ENCODE data around the gene KLK5. TPM values are rescaled to one million over a fixed set of nuclear protein-coding genes. Genes with fewer than 3 reads are reported as not detected.
"Not testable (repeated sequence)": the region's sequence is repeated elsewhere in the genome, so short reads cannot be mapped to it uniquely, and the experiment has no call there.

KLK5 gene
- total RNA-seq, 1 experiment from 2014 or later, result not detected

DNA sequence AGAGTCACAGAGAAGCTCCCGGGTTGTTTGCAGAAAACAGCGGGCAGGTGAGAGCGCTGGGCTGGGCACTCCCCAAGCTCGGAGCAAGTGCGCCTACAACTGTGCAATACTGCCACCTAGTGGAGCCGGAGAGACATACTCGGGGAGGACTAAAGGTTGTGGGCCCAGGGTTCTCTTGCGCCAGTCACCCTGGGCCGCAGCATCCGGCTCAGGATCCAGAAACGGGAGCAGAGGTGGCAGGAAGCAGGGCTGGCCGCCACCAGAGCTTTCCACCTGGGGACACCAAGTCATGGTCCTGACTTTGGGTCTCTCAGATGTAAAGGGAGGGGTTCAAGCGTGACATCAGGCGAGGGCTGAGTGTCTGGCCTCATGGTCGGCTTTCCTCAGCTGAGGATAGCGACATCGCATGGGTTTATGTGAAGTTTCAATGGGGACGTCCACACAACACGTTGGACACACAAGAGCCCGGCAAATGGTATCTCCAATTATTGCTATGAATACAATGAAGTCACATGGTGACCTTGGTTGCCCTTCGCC is 30.5 kb downstream of the KLK5 start:
- peak; percentile 61 for DNase-seq (ENCODE audit: low read depth)

DNA sequence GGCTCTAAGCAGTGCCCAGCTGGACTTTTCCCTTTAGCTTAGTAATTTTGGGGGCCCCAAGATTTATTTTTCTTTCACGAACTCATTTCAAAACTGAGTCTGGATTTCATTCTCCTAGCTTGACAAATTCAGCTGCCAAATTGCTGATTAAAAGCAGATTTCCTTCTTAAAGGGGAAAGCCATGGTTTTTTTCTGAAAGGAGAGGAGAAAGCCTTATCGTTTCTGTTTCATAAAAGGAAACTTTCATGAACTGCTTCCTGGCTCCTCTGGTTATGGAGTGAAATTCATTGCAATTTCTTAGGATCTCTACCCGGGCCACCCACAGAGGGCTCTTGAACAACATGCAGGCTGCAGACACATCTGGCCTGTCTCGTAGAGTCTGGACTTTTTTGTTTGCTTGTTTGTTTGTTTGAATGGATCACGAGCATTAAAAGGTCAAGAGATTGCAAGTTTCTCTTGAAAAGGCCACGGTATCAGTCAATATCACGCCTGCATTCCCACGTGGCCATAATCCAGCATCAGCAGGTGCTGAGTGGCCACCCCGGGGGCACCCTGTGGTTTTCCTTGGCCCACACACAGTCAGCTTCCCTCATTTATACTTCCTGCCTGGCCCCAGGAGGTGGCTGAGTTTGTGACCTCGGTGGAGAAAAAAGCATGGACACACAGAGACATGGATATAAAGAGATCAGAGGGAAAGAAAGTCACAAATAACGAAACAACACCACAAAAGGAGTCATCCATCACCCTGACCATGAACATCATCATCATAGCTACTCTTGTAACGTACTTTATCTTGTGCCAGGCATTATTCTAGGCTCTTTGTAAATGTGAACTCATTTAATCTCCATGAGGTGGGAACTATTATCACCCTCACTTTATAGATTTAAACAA is 31.2 kb downstream of the KLK5 start:
- no peak for DNase-seq (ENCODE audit: low read depth)

- no peak for DNase-seq (ENCODE audit: low read depth)
These were observed 36.8 kb downstream of the KLK5 start for GRCh38 chr19:50916069-50916468.

DNA sequence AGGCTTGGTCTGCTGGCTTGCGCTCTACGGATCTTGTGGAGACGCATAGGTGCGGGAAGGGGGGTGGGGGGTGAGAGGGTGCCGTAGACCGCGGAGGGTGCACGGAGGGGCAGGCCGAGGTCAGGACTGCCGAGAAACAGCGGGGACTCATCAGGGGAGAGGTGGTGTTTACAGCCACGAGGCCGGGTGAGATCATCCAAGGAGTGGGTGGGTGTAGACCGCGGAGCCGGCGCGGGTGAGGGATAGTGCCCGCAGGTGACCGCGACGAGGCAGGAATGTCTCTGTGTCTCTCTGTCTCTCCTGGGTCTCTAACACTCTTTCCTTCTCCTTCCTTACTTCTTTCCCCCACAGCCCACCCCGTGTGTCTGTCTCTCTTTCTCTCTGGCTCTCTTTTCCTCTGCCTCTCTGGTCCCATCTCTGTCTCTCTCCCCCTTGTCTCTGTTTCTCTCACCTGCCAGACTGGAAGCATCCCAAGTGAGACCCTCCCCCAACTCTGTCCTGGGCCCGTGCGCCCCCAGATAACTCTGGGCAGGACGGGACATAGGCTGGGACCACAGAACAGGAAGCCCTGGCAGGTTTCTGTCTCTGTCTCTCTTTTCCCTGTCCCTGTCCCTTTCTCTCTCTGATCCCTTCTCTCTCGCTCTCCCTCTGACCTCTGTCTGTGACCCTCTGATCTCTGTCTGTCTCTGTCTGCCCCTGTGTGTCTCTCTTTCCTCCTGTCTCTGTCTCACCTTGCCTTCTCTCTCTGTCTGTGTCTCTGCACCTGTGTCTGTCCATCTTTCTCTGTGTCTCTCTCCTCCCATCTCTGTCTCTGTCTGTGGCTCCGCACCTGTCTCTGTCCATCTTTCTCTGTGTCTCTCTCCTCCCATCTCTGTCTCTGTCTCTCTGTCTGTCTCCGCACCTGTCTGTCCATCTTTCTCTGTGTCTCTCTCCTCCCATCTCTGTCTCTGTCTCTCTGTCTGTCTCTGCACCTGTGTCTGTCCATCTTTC is 39.8 kb downstream of the KLK5 start:
- DNase-seq (ENCODE audit: low read depth), result no peak

GRCh38 chr19:50912102-50912599 is 40.7 kb downstream of the KLK5 start:
- no peak for DNase-seq (ENCODE audit: low read depth)

- no peak for DNase-seq (ENCODE audit: low read depth)
These were observed 41.4 kb downstream of the KLK5 start, which contains the start of gene KLK4 for GRCh38 chr19:50911206-50912101. Gene KLK4 (minus strand): TSS chr19:50911395. CDS start chr19:50910738, 657 bp downstream.

DNA sequence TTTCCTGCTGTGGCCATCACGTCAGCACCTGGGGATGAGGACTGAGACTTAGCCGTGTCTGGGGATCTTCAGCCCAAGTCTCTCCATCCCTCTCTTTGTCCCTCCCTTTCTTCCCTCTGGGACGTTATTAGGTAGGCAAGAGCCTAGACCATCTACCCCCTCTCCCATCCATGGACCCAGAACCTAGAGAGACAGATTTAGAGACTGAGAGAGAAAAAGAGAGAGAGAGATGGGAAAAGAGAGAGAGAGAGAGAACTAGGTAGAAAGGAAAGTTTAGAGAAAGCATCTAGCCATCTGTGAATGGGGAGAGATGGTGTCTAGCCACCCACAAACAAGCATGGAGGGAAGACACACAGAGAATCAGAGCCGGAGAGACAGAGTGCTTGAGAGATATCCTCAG is 42.1 kb downstream of the KLK5 start:
- no peak for DNase-seq (ENCODE audit: low read depth)

DNA sequence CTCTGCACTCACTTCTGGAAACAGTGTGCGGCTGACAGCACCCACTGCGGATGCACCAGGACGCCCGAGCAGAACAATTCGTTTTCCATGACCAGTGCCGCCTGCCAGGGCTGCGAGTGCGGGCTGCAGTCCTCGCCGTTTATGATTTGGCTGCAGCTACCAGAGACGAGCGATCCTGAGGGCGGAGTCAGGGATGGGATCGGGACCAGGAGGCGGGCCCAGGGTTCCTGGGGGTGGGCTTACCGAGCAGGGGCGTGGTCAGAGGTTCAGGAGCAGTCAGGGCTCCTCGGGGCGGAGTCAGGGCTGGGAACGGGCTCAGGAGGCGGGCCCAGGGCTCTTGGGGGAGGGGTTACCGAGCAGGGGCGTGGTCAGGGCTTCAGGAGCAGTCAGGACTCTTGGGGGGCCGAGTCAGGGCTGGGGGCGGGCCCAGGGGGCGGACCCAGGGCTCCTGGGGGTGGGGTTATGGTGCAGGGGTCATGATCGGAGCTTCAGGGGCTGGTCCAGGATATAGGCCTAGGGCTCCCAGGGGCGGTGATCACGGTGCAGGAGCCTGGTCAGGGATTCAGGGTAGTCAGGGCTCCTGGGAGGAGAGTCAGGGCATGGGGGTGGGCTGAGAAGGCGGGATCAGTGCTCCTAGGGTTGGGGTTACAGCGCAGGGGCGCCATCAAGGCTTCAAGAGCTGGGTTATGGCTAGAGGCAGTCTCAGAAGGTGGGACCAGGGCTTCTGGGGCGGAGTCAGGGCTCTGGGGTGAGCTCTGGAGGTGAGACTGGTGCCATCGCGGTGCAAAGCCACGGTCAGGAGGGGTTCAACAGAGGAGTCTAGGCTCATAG is 43.4 kb downstream of the KLK5 start:
- no peak for DNase-seq (ENCODE audit: low read depth)

DNA sequence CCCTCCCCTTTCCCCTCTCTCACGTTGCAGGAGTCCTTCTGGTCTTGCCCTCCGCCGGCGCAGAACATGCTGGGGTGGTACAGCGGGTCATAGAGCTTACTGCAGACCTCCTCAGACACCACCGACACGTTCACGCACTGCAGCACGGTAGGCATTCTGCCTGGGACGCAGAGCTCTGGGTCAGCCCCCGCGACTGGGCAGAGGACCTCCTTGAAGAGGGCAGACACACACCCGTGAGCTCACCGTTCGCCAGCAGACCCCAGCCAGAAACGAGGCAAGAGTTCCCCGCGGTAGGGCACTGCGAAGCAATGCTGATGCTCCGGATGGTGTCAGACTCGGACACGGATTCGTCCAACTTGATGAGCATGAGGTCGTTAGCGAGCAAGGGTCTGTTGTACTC is 44.5 kb downstream of the KLK5 start:
- no peak for DNase-seq (ENCODE audit: low read depth)

DNA sequence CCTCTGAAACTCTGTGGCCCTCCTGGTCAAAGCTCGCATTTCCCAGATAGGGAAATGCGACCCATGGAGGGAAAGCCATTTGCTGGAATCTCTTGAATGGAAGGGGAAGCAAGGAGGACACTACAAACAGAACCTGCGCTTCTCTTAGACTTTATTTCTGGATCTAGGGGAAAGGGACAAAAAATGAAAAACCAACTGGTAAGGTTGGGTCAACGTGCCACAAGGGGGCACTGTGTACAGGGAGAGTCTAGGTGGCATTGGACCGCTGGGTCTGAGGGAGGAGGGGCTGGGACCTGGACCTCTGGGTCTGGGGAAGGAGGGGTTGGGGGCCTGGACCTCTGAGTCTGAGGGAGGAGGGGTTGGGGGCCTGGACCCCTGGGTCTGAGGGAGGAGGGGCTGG is 46.6 kb downstream of the KLK5 start:
- no peak for DNase-seq (ENCODE audit: low read depth)

DNA sequence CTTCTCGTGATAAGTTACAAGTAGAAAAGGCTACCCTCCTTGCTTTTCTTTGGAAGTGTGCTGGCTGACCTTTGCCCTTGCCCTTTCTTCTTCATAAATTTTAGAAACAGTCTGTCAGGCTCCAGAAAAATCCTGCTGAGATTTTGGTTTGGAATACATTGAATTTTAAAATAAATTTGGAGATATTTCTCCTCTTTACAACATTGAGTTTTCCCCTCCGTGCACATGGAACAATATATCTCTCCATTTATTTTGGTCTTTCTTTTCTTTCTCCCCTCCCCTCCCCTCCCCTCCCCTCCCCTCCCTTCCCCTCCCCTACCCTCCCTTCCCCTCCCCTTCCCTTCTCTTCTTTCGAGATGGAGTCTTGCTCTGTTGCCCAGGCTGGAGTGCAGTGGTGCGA is 50.2 kb downstream of the KLK5 start:
- DNase-seq (ENCODE audit: low read depth), result no peak

DNA sequence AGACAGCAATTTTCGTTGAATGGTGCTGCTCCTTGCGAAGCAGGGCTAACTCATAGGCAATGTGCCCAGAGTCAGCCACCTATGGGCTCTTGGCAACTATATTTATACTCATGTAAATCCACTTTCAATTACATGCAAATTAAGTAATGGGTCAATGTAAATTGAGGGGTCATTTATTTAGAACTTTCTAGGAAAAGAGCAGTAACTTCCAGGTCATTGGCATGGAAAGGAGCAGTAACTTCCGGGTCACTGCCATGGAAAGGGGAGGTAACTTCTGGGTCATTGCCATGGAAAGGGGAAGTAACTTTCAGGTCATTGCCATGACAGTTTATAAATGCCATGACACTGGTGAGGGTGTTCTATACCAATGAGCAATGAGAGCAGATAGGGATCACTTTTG is 53.3 kb downstream of the KLK5 start:
- DNase-seq (ENCODE audit: low read depth), result no peak

GRCh38 chr19:50898018-50898417 is 54.8 kb downstream of the KLK5 start:
- no peak for DNase-seq (ENCODE audit: low read depth)

DNA sequence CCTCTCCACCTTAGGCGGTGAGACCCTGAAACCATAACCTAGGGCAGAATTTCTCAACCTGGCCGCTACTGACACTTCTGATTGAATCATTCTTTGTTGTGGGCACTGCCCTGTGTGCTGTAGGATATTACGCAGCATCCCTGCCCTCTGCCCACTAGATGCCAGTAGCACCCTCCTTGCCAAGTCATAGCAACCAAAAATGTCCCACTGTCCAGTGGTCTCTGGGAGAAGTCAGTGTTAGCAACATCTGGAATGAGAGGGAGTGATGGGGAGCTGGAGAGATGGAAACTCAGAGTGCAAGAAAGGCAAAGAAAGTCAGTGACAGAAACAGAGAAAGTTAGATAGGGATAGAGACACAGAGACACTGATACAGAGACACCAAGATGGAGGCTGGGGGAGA is 55.2 kb downstream of the KLK5 start:
- DNase-seq (ENCODE audit: low read depth), result no peak

DNA sequence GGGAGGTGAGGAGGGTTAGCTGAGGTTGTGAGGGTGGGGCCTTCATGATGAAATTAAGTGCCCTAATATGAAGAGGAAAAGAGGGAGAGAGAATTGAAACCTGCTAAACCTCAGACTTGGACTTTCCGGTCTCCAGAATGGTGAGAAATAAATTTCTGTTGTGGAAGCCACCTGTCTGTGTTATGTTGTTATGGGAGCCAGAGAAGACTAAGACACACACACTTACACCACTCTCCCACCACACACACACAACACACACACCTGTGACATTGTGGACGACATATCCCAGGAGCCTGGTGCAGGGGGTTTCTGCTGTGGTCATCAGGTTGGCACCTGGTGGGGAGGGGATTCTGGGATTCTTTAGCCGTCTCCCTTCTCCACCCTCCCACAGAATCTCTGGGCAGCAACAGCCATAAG is 55.6 kb downstream of the KLK5 start:
- no peak for DNase-seq (ENCODE audit: low read depth)

- peak; percentile 84 for DNase-seq (ENCODE audit: low read depth)
These were observed 56.1 kb downstream of the KLK5 start for GRCh38 chr19:50896591-50897190.

DNA sequence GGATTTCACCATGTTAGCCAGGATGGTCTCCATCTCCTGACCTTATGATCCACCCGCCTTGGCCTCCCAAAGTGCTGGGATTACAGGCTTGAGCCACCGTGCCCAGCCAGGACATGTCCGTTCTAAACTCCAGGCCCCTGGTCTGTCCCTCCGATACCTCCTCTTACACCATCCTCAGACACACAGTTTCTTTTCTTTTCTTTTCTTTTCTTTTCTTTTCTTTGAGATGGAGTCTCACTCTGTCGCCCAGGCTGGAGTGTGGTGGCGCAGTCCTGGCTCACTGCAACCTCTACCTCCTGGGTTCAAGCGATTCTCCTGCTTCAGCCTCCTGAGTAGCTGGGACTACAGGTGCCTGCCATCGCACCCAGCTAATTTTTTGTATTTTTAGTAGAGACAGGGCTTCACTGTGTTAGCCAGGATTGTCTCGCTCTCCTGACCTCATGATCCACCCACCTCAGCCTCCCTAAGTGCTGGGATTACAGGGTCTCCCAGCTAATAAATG is 56.7 kb downstream of the KLK5 start:
- DNase-seq (ENCODE audit: low read depth), result not testable (repeated sequence)

DNA sequence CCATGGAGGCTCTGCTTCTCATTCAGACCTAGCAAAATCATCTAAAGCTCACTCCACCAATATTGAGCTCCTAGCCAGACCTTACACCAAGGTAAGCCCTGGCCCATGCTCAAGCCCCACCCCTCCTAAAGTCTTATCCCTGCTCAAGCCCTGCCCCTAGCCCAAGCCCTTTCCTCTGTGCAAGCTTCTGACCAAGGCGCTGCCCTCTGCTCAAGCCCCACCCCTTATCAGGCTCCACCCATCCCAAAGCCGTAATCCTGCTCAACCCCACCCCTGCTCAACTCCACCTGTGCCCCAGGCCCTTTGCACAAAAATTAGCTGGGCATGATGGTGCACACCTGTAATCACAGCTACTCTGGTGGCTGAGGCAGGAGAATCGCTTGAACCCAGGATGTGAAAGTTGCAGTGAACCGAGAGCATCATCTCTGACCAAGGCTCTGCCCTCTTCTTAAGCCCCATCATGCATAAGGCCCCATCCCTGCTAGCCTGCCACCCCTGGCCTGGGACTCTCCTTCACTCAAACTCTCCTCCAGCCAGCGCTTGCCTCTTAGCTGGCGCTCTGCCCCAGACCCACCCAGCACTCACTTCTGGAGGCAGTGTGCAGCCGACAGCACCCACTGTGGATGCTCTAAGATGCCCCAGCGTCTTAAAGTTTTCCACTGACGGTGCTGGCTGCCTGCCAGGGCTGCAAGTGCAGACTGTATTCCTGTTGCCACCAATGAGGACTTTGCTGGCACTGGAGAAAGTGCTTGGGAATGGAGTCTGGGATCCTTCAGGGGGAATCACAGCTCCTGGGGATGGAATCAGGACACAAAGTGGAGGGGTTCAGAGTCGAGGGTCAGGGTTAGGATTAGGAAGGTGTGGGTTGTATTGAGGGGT is 58.1 kb downstream of the KLK5 start:
- DNase-seq (ENCODE audit: low read depth), result no peak
